ENCODE results near the gene TOR1A.

DNA sequence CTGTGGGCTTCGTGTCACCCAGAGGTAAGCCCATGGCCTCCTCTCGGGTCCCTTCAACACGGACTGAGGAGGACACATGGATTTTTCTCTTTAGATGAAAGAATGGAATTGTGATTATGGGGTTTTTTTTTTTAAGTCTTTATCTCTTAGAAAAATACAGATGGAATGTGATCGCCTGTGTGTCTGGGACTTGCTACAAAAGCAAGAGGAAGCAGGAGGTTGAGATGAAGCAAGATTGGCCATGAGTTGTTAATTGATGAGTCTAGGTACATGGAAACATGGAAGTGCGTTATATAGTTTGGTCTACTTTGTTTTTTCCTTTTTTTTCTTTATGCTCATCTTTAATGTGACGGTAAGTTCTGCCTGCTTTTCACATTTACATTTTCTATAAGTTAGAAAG, 26.0 kb upstream of the TOR1A start:
- TF ChIP-seq, protein P1, sequence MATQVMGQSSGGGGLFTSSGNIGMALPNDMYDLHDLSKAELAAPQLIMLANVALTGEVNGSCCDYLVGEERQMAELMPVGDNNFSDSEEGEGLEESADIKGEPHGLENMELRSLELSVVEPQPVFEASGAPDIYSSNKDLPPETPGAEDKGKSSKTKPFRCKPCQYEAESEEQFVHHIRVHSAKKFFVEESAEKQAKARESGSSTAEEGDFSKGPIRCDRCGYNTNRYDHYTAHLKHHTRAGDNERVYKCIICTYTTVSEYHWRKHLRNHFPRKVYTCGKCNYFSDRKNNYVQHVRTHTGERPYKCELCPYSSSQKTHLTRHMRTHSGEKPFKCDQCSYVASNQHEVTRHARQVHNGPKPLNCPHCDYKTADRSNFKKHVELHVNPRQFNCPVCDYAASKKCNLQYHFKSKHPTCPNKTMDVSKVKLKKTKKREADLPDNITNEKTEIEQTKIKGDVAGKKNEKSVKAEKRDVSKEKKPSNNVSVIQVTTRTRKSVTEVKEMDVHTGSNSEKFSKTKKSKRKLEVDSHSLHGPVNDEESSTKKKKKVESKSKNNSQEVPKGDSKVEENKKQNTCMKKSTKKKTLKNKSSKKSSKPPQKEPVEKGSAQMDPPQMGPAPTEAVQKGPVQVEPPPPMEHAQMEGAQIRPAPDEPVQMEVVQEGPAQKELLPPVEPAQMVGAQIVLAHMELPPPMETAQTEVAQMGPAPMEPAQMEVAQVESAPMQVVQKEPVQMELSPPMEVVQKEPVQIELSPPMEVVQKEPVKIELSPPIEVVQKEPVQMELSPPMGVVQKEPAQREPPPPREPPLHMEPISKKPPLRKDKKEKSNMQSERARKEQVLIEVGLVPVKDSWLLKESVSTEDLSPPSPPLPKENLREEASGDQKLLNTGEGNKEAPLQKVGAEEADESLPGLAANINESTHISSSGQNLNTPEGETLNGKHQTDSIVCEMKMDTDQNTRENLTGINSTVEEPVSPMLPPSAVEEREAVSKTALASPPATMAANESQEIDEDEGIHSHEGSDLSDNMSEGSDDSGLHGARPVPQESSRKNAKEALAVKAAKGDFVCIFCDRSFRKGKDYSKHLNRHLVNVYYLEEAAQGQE (IDR thresholded peaks at IDR 0.05): no peak
- TF ChIP-seq POLR2A (IDR thresholded peaks at IDR 0.05; ENCODE audit: low read length) (no peak), CTCF (IDR thresholded peaks at IDR 0.05) (no peak), MAFK (IDR thresholded peaks at IDR 0.05; ENCODE audit: partially characterized antibody) (no peak), KDM5A (IDR thresholded peaks at IDR 0.05) (no peak), RFX5 (IDR thresholded peaks at IDR 0.05) (no peak), ZSCAN20 (CRISPR knock-in tag; IDR thresholded peaks at IDR 0.05) (no peak), SREBF2 (IDR thresholded peaks at IDR 0.05) (no peak), TP53 (CRISPR knock-in tag; IDR thresholded peaks at IDR 0.05) (no peak), EP300 (IDR thresholded peaks at IDR 0.05) (no peak)
- TF ChIP-seq, protein P2, sequence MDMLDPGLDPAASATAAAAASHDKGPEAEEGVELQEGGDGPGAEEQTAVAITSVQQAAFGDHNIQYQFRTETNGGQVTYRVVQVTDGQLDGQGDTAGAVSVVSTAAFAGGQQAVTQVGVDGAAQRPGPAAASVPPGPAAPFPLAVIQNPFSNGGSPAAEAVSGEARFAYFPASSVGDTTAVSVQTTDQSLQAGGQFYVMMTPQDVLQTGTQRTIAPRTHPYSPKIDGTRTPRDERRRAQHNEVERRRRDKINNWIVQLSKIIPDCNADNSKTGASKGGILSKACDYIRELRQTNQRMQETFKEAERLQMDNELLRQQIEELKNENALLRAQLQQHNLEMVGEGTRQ (IDR thresholded peaks at IDR 0.05): no peak

All from A549 (cell line).